Ectodermal cell (in vitro differentiated cells): ENCODE results near the gene ZDHHC3.
"Not testable (repeated sequence)": the region's sequence is repeated elsewhere in the genome, so short reads cannot be mapped to it uniquely, and the experiment has no call there.

Experiments used
- H3K27ac ChIP-seq: 2 replicates; pipeline ENCODE4 v1.7.0; 2013; ENCODE audit warnings: mild to moderate bottlenecking, low read depth, low read length; ENCODE audit not compliant: insufficient read depth, poor library complexity, severe bottlenecking
- H3K27me3 ChIP-seq: 2 replicates; pipeline ENCODE4 v1.7.0; 2013; ENCODE audit warnings: mild to moderate bottlenecking, low read length; ENCODE audit not compliant: insufficient read depth, control insufficient read depth, poor library complexity, severe bottlenecking
- H3K36me3 ChIP-seq: one replicate; pipeline ENCODE4 v1.7.0; 2013; ENCODE audit warnings: low read length; ENCODE audit not compliant: control insufficient read depth, insufficient read depth
- H3K4me1 ChIP-seq: one replicate; pipeline ENCODE4 v1.7.0; 2013; ENCODE audit warnings: low read length; ENCODE audit not compliant: control insufficient read depth, insufficient read depth
- H3K4me3 ChIP-seq: 2 replicates; pipeline ENCODE4 v1.7.0; 2013; ENCODE audit warnings: low read depth, low read length, control low read depth; ENCODE audit not compliant: insufficient read depth
- H3K9me3 ChIP-seq: 2 replicates; pipeline ENCODE4 v1.7.0; 2013; ENCODE audit warnings: mild to moderate bottlenecking, low read length, moderate library complexity; ENCODE audit not compliant: control insufficient read depth
- WGBS, 2 experiments: methylation state at CpG; one replicate each; pipeline ENCODE4 v1.1.7; 2013; ENCODE audit warnings: missing lambda C conversion rate in 2 of 2; 5-methylcytosine and 5-hydroxymethylcytosine counted together

The ZDHHC3 gene

GRCh38 chr3:44954962-44955361 lies 21.0 kb downstream of the ZDHHC3 start:
- WGBS, 2 experiments, result 78 to 84% methylated on average over 3 of the region's 3 CpGs
- H3K4me1 ChIP-seq, result peaks cover 6% of the 10 kb centered on the region
- H3K4me3 ChIP-seq, result no peak overlapping the region
- H3K27me3 ChIP-seq, result no peaks in the 10 kb centered on the region
- H3K27ac ChIP-seq, result no peak overlapping the region
- H3K36me3 ChIP-seq, result no peaks in the 10 kb centered on the region
- H3K9me3 ChIP-seq, result no peaks in the 10 kb centered on the region

GRCh38 chr3:44954304-44954703 lies 21.7 kb downstream of the ZDHHC3 start:
- WGBS, 2 experiments, result 93 to 97% methylated on average over 4 to 5 of the region's 5 CpGs
- H3K27ac ChIP-seq, result no peak overlapping the region
- peaks cover 7% of the 10 kb centered on the region for H3K4me1 ChIP-seq
- H3K36me3 ChIP-seq, result no peaks in the 10 kb centered on the region
- no peaks in the 10 kb centered on the region for H3K27me3 ChIP-seq
- no peaks in the 10 kb centered on the region for H3K9me3 ChIP-seq
- no peak overlapping the region for H3K4me3 ChIP-seq

GRCh38 chr3:44952689-44953088 lies 23.3 kb downstream of the ZDHHC3 start:
- Histone ChIP-seq H3K36me3 (no peaks in the 10 kb centered on the region), H3K4me1 (peaks cover 7% of the 10 kb centered on the region)
- WGBS, 2 experiments, result 95 to 96% methylated on average over 3 of the region's 3 CpGs

GRCh38 chr3:44950275-44950734 lies 25.7 kb downstream of the ZDHHC3 start:
- H3K36me3 ChIP-seq, result no peaks in the 10 kb centered on the region
- H3K9me3 ChIP-seq, result no peaks in the 10 kb centered on the region
- no peak overlapping the region for H3K4me3 ChIP-seq
- no peaks in the 10 kb centered on the region for H3K27me3 ChIP-seq
- WGBS, 2 experiments, result 69 to 70% methylated on average over 2 of the region's 2 CpGs
- peaks cover 7% of the 10 kb centered on the region for H3K4me1 ChIP-seq
- peak overlapping the region; percentile 20 for H3K27ac ChIP-seq

More at GRCh38 chr3:44952689-44953088, 23.3 kb downstream of the ZDHHC3 start:
- H3K27me3 ChIP-seq, result no peaks in the 10 kb centered on the region
- H3K9me3 ChIP-seq, result no peaks in the 10 kb centered on the region
- H3K27ac ChIP-seq, result no peak overlapping the region
- H3K4me3 ChIP-seq, result no peak overlapping the region

GRCh38 chr3:44949770-44950169 lies 26.2 kb downstream of the ZDHHC3 start:
- not testable (repeated sequence) for H3K4me3 ChIP-seq, H3K27ac ChIP-seq, H3K9me3 ChIP-seq, H3K27me3 ChIP-seq, H3K4me1 ChIP-seq, H3K36me3 ChIP-seq
- WGBS, 2 experiments, result 87 to 92% methylated on average over 4 of the region's 4 CpGs

- 93 to 96% methylated on average over 3 of the region's 3 CpGs for WGBS, 2 experiments
- no peak overlapping the region for H3K27ac ChIP-seq
These were observed 27.7 kb downstream of the ZDHHC3 start for GRCh38 chr3:44948239-44948638.

GRCh38 chr3:44942202-44942921 lies 33.6 kb downstream of the ZDHHC3 start:
- Histone ChIP-seq H3K27me3 (no peaks in the 10 kb centered on the region), H3K4me1 (no peaks in the 10 kb centered on the region), H3K9me3 (no peaks in the 10 kb centered on the region), H3K27ac (no peak overlapping the region), H3K4me3 (no peak overlapping the region), H3K36me3 (peaks cover 15% of the 10 kb centered on the region)
- WGBS, 2 experiments, result 94 to 97% methylated on average over 9 of the region's 9 CpGs

More at GRCh38 chr3:44948239-44948638, 27.7 kb downstream of the ZDHHC3 start:
- Histone ChIP-seq H3K4me3 (no peak overlapping the region), H3K36me3 (peaks cover 7% of the 10 kb centered on the region), H3K9me3 (no peaks in the 10 kb centered on the region), H3K27me3 (no peaks in the 10 kb centered on the region), H3K4me1 (peaks cover 7% of the 10 kb centered on the region)

DNA sequence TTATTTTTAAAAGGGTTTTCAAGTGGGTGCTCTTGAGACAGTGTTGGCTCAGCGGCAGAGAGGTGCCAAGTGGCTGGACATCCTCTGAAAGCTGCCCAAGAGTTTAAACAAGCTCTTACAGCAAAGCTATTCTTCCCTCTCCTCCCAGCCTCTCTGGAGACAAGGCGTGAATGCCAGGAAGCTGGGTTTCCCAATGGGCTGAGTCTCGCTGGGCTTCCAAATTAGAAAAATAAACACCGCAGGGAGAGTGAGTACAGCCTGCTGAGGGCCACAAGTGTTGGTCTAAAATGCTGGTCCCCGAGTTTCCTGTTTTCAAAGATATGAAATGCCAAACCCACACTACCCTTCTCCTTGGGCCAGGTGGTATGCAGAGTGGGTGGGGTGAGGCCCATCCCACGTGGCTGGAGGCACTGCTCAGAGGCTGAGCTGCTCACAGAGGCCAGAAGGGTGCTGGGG lies 36.4 kb downstream of the ZDHHC3 start:
- H3K9me3 ChIP-seq, result no peaks in the 10 kb centered on the region
- H3K4me3 ChIP-seq, result no peak overlapping the region
- H3K36me3 ChIP-seq, result peaks cover 16% of the 10 kb centered on the region
- no peaks in the 10 kb centered on the region for H3K4me1 ChIP-seq
- WGBS, 2 experiments, result 90 to 95% methylated on average over 6 of the region's 6 CpGs
- no peaks in the 10 kb centered on the region for H3K27me3 ChIP-seq
- no peak overlapping the region for H3K27ac ChIP-seq

DNA sequence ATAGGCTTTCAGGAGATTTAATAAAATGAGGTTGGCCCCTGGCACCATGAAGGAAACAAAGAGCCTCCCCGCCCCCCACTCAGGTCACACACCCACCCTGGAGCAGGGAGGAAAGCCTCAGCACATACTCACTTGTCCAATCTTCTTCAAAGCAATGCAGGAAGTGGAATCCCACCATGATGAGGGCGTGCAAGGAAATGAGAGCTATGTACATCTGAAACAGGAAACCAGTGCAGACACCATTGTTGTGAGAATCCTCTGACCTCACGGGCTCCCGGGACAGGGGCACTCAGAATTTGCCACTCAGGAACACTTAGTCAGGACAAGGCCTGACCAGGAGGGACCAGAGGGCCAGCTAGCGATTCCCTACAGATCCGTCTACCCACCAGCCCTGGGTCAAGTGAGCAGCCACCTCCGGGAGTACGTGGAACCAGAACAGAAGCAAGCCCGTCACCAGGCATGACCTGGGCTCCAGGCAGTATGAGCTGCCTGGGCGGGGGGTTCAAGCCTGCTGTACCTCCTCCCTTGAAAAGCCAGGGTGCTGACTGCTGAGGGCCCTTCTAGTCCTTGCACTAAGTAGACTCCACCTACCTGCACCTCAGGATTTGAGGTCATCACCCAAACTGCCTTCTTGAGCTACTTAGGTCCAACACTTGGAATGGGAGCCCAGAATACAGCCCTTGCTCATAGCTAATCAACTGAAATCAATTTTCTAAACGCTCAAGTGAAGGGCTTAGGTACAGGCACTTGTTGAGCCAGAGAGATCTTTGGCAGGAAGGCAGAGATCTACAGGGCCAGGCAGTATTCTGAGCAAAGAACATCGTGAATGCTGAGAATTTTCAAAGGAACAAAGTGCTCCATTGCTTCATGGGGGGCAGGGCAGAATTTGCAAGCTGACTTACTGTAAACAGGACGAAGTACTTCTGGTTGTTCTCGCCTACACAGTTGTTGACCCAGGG lies 42.7 kb downstream of the ZDHHC3 start:
- no peak overlapping the region for H3K27ac ChIP-seq
- H3K4me1 ChIP-seq, result peaks cover 10% of the 10 kb centered on the region
- H3K36me3 ChIP-seq, result peaks cover 12% of the 10 kb centered on the region
- no peaks in the 10 kb centered on the region for H3K9me3 ChIP-seq
- no peak overlapping the region for H3K4me3 ChIP-seq
- WGBS, 2 experiments, result 93 to 94% methylated on average over 14 of the region's 14 CpGs
- H3K27me3 ChIP-seq, result no peaks in the 10 kb centered on the region

DNA sequence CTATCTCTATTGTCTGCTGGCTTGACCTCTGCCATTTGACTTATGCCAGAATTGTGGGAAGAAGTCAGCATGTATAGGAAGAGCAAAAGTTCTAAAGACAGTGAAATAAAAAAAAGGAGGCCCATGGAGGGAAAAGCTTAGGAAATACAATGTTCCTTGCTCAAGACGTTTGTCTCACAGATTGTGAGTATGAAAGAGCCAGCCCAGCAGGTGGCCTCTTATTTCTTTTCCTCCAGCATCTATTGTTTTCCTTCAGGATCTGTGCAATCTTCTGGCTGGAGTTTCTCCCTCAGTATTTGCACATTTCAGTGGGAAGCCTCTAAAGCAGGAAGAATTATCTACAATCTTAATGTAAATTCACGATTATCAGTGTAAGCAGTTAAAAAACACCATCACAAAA lies 43.7 kb downstream of the ZDHHC3 start:
- H3K27ac ChIP-seq, result no peak overlapping the region
- peaks cover 12% of the 10 kb centered on the region for H3K36me3 ChIP-seq

More for the DNA sequence above, 43.7 kb downstream of the ZDHHC3 start:
- 63 to 68% methylated on average over 2 of the region's 2 CpGs for WGBS, 2 experiments
- Histone ChIP-seq H3K9me3 (no peaks in the 10 kb centered on the region), H3K4me3 (no peak overlapping the region), H3K27me3 (no peaks in the 10 kb centered on the region), H3K4me1 (peaks cover 10% of the 10 kb centered on the region)
